Loucy (cell line): ENCODE measurements around the gene DDB1.

Experiments
- H2AFZ ChIP-seq: fragments of 200-600 bp; sonication (generic); 2 replicates; pipeline ENCODE4 v1.6.0; 2016; ENCODE audit warnings: antibody characterized with exemption, mild to moderate bottlenecking, low read length, moderate library complexity
- H3F3A ChIP-seq: fragments of 200-600 bp; 2 replicates; pipeline ENCODE4 v1.6.0; 2016; ENCODE audit warnings: antibody characterized with exemption, low read depth, mild to moderate bottlenecking
- H3K27me3 ChIP-seq: fragments of 200-600 bp; sonication (generic); 2 replicates; pipeline ENCODE4 v1.6.1; 2014; ENCODE audit warnings: low read length, mild to moderate bottlenecking; ENCODE audit not compliant: insufficient read depth, poor library complexity, severe bottlenecking
- H3K36me3 ChIP-seq: fragments of 200-600 bp; sonication (generic); 2 replicates; pipeline ENCODE4 v1.6.1; 2016; ENCODE audit warnings: low read length; ENCODE audit not compliant: insufficient read depth
- H3K4me1 ChIP-seq: fragments of 200-600 bp; sonication (generic); 2 replicates; pipeline ENCODE4 v1.5.1; 2014; ENCODE audit warnings: low read length, mild to moderate bottlenecking; ENCODE audit not compliant: insufficient read depth, poor library complexity, severe bottlenecking
- H3K4me2 ChIP-seq: fragments of 200-600 bp; sonication (generic); 2 replicates; pipeline ENCODE4 v1.6.0; 2014; ENCODE audit warnings: antibody characterized with exemption, low read length, low read depth, mild to moderate bottlenecking; ENCODE audit not compliant: poor library complexity, severe bottlenecking
- H3K4me3 ChIP-seq: fragments of 200-600 bp; sonication (generic); 2 replicates; pipeline ENCODE4 v1.5.1; 2014; ENCODE audit warnings: low read length, mild to moderate bottlenecking, mixed read lengths; ENCODE audit not compliant: poor library complexity, severe bottlenecking
- H3K79me2 ChIP-seq: fragments of 200-600 bp; sonication (generic); 2 replicates; pipeline ENCODE4 v1.6.1; 2014; ENCODE audit warnings: low read length; ENCODE audit not compliant: insufficient read depth
- H3K9ac ChIP-seq: fragments of 200-600 bp; sonication (generic); 2 replicates; pipeline ENCODE4 v1.6.0; 2014; ENCODE audit warnings: mild to moderate bottlenecking, low read depth, low read length, moderate library complexity; ENCODE audit not compliant: poor library complexity, severe bottlenecking
- H3K9me2 ChIP-seq: fragments of 200-600 bp; sonication (generic); replicated peaks from 2 replicates; pipeline ENCODE4 v1.6.1; 2016; ENCODE audit warnings: low read depth, low read length, mixed read lengths
- H3K9me3 ChIP-seq: fragments of 200-600 bp; sonication (generic); 2 replicates; pipeline ENCODE4 v1.6.1; 2014; ENCODE audit warnings: mild to moderate bottlenecking, antibody characterized with exemption, low read length, low read depth; ENCODE audit not compliant: insufficient read depth
- H4K20me1 ChIP-seq: fragments of 200-600 bp; sonication (generic); 2 replicates; pipeline ENCODE4 v1.6.0; 2014; ENCODE audit warnings: antibody characterized with exemption, low read length, mild to moderate bottlenecking; ENCODE audit not compliant: insufficient read depth, poor library complexity, severe bottlenecking
- CTCF ChIP-seq: fragments of 200-600 bp; sonication (generic); conservative IDR thresholded peaks from 2 replicates; pipeline ENCODE4 v1.5.1; 2014; ENCODE audit warnings: mild to moderate bottlenecking, antibody characterized with exemption, low read length
- EZH2phosphoT487 ChIP-seq: fragments of 200-600 bp; IDR thresholded peaks from 2 replicates; pipeline ENCODE4 v1.6.1; 2018; ENCODE audit warnings: antibody characterized with exemption, mild to moderate bottlenecking, moderate library complexity, borderline replicate concordance

The DDB1 gene

GRCh38 chr11:61370349-61371005, 37.6 kb upstream of the DDB1 start:
- Histone ChIP-seq H3F3A (no peaks in the 10 kb centered on the region), H4K20me1 (no peaks in the 10 kb centered on the region), H3K4me2 (no peak overlapping the region), H2AFZ (no peak overlapping the region), H3K9ac (no peak overlapping the region), H3K79me2 (peaks cover 5% of the 10 kb centered on the region; the same call in 1 of the 2 replicates), H3K27me3 (no peaks in the 10 kb centered on the region), H3K4me3 (no peak overlapping the region), H3K4me1 (no peaks in the 10 kb centered on the region), H3K9me3 (no peaks in the 10 kb centered on the region), H3K9me2 (no peaks in the 10 kb centered on the region), H3K36me3 (peaks cover 42% of the 10 kb centered on the region)
- TF ChIP-seq EZH2phosphoT487, result no peak
- no peak for TF ChIP-seq CTCF

- Histone ChIP-seq H2AFZ (no peak overlapping the region), H3K27me3 (no peaks in the 10 kb centered on the region), H3K4me2 (no peak overlapping the region), H3K9me3 (no peaks in the 10 kb centered on the region), H3K9me2 (no peaks in the 10 kb centered on the region), H3K9ac (no peak overlapping the region), H3K4me1 (no peaks in the 10 kb centered on the region), H3F3A (no peaks in the 10 kb centered on the region), H3K36me3 (peaks cover 45% of the 10 kb centered on the region), H3K79me2 (peaks cover 5% of the 10 kb centered on the region; the same call in 1 of the 2 replicates), H3K4me3 (no peak overlapping the region), H4K20me1 (no peaks in the 10 kb centered on the region)
- TF ChIP-seq CTCF (no peak), EZH2phosphoT487 (no peak)
Observed at GRCh38 chr11:61369372-61370348, 36.8 kb upstream of the DDB1 start.

- TF ChIP-seq EZH2phosphoT487 (no peak), CTCF (no peak)
- Histone ChIP-seq H2AFZ (no peak overlapping the region), H3F3A (no peaks in the 10 kb centered on the region), H3K4me3 (no peak overlapping the region), H3K79me2 (peaks cover 15% of the 10 kb centered on the region), H3K36me3 (peaks cover 55% of the 10 kb centered on the region), H3K9ac (no peak overlapping the region), H4K20me1 (no peaks in the 10 kb centered on the region), H3K27me3 (no peaks in the 10 kb centered on the region), H3K9me2 (no peaks in the 10 kb centered on the region), H3K9me3 (no peaks in the 10 kb centered on the region), H3K4me1 (no peaks in the 10 kb centered on the region), H3K4me2 (no peak overlapping the region)
Observed at GRCh38 chr11:61368646-61369045, 35.7 kb upstream of the DDB1 start.
